ENCODE data around the gene SP1. TPM values are rescaled to one million over a fixed set of nuclear protein-coding genes. Genes with fewer than 3 reads are reported as not detected.
"Not testable (repeated sequence)": the region's sequence is repeated elsewhere in the genome, so short reads cannot be mapped to it uniquely, and the experiment has no call there.

SP1 gene
- total RNA-seq, 1 donor from 2014 or later = 30.3 TPM

DNA sequence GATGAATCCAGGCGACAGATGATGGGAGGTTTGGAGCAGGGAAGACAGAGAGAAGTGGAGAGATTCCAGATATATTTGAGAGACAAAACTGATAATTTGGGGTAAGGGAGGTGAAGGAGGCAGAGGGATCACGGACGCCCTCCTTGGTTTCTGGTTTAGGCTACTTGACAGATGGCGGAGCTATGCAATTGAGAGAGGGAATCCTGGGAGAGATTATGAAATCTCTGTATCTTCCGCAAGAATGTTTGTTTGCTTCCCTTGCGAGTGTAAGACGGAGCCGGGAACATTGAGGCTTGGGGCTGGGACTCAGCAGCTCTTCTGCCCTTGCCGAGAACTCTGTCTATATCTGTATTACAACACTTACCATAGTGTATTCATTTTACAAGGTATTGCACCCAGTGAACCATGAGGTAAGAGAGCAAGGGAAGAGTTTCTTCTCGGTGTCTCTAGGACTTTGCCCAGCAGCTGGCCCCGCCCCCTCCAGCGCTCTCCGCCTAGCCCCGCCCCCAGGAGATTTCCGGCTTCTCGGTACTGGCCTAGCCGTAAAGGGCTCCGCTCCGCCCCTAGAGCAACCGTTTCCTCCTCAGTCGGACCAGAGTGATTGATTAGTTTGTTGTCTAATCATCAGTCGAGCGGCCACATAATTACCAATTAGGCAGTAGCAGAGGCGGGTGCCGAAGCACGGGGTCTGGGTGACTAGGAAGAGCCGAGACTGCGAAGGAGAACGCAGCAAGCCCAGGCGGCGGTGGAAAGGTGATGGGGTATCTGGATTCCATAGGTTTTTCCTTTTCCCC is 61.3 kb downstream of the SP1 start, which contains the start of gene PRR13:
TSS of gene PRR13 (plus strand) at position 695 of the 794 bp plus-strand sequence. CDS start 981 bp downstream, outside the sequence.
- H3K36me3 ChIP-seq (ENCODE audit: control insufficient read depth in 3 of 3, insufficient read depth in 3 of 3, low read length in 3 of 3) = peaks cover 0 to 9% (median 5%) of the 10 kb centered on the region in 3 donors
- H3K27me3 ChIP-seq (ENCODE audit: control insufficient read depth in 3 of 3, insufficient read depth in 3 of 3, low read length in 3 of 3) = no peaks in the 10 kb centered on the region
- H3K4me1 ChIP-seq (ENCODE audit: control insufficient read depth in 3 of 3, insufficient read depth in 3 of 3, low read length in 3 of 3) = peaks cover 7 to 15% (median 11%) of the 10 kb centered on the region in 3 donors
- peak within 1 kb of the TSS; percentile 85 to 92 (median 92) for H3K9ac ChIP-seq (ENCODE audit: low read depth in 1 of 3, low read length in 3 of 3)
- H3K4me3 ChIP-seq (ENCODE audit: low read length in 3 of 3) = peak within 1 kb of the TSS; percentile 89 to 97 (median 90)
- H3K9me3 ChIP-seq (ENCODE audit: control insufficient read depth in 3 of 3, low read length in 3 of 3) = no peaks in the 10 kb centered on the region
- peak within 1 kb of the TSS; percentile 87 for H3K27ac ChIP-seq (ENCODE audit: low read depth, low read length)

DNA sequence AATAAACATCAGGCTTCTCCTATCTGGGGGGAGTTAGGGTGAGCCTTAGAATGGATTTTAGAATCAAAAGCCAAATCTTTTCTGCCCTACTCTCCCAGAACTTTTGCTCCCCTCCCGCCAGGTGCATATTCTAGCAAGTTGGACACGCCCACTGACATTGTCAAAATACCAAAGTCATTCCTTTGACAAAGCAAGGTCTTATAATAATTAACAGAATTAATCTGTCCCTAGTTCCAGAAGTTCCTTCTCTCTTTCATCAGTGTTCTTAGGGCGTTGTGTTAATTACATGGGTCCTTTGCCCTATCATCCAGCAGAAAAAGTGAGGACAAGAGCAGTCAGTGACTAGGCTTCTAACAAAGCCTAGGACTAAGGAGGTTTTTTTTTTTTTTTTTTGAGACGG is 64.0 kb downstream of the SP1 start:
- Histone ChIP-seq H3K27me3 (ENCODE audit: control insufficient read depth in 3 of 3, insufficient read depth in 3 of 3, low read length in 3 of 3) (no peaks in the 10 kb centered on the region), H3K27ac (ENCODE audit: low read depth, low read length) (no peak overlapping the region), H3K36me3 (ENCODE audit: control insufficient read depth in 3 of 3, insufficient read depth in 3 of 3, low read length in 3 of 3) (peaks cover 0 to 9% (median 5%) of the 10 kb centered on the region in 3 donors), H3K9me3 (ENCODE audit: control insufficient read depth in 3 of 3, low read length in 3 of 3) (no peaks in the 10 kb centered on the region), H3K9ac (ENCODE audit: low read depth in 1 of 3, low read length in 3 of 3) (peak overlapping the region in 1 of 3 donors; percentile 43), H3K4me1 (ENCODE audit: control insufficient read depth in 3 of 3, insufficient read depth in 3 of 3, low read length in 3 of 3) (peaks cover 7 to 15% (median 11%) of the 10 kb centered on the region in 3 donors), H3K4me3 (ENCODE audit: low read length in 3 of 3) (no peak overlapping the region)

DNA sequence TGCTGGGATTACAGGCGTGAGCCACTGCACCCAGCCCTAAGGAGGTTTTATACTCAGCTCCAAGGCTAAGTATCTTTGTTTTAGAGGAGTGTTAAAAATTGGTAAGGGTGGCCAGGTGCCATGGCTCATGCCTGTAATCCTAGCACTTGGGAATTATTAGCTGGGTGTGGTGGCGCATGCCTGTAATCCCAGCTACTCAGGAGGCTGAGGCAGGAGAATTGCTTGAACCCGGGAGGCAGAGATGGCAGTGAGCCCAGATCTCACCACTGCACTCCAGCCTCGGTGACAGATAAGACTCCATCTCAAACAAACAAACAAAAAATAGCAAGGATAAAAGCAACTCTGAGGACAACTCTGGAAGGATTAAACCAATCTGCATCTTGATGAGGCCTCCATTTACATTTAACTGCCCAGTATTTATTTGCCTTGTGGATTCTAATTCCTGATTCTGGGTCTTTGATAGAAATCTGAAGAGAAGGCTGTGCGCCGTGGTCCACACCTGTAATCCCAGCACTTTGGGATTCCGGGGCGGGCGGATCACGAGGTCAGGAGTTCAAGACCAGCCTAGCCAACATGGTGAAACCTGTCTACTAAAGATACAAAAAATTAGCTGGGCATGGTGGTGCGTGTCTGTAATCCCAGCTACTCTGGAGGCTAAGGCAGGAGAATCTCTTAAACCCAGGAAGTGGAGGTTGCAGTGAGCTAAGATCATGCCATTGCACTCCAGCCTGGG is 64.8 kb downstream of the SP1 start:
- H3K9me3 ChIP-seq (ENCODE audit: control insufficient read depth in 3 of 3, low read length in 3 of 3); H3K36me3 ChIP-seq (ENCODE audit: control insufficient read depth in 3 of 3, insufficient read depth in 3 of 3, low read length in 3 of 3); H3K4me3 ChIP-seq (ENCODE audit: low read length in 3 of 3); H3K9ac ChIP-seq (ENCODE audit: low read depth in 1 of 3, low read length in 3 of 3); H3K27ac ChIP-seq (ENCODE audit: low read depth, low read length); H3K27me3 ChIP-seq (ENCODE audit: control insufficient read depth in 3 of 3, insufficient read depth in 3 of 3, low read length in 3 of 3): not testable (repeated sequence)
- peaks cover 7 to 15% (median 11%) of the 10 kb centered on the region in 3 donors for H3K4me1 ChIP-seq (ENCODE audit: control insufficient read depth in 3 of 3, insufficient read depth in 3 of 3, low read length in 3 of 3)

DNA sequence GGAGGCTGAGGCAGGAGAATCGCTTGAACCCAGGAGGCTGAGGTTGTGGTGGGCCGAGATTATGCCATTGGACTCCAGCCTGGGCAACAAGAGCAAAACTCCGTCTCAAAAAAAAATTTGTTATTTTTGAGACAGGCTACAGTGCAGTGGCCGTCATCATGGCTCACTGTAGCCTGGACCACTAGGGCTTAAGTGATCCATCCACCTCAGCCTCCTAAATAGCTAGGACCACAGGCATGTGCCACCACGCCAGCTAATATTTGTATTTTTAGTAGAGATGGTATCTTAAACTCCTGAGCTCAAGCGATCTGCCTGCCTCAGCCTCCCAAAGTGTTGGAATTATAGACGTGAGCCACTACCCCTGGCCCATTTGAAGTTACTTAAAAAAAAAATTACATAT is 71.0 kb downstream of the SP1 start:
- Histone ChIP-seq H3K4me1 (ENCODE audit: control insufficient read depth in 3 of 3, insufficient read depth in 3 of 3, low read length in 3 of 3) (peaks cover 22 to 25% (median 22%) of the 10 kb centered on the region in 3 donors), H3K9me3 (ENCODE audit: control insufficient read depth in 3 of 3, low read length in 3 of 3) (no peaks in the 10 kb centered on the region), H3K27ac (ENCODE audit: low read depth, low read length) (no peak overlapping the region), H3K9ac (ENCODE audit: low read depth in 1 of 3, low read length in 3 of 3) (no peak overlapping the region), H3K27me3 (ENCODE audit: control insufficient read depth in 3 of 3, insufficient read depth in 3 of 3, low read length in 3 of 3) (no peaks in the 10 kb centered on the region), H3K4me3 (ENCODE audit: low read length in 3 of 3) (no peak overlapping the region), H3K36me3 (ENCODE audit: control insufficient read depth in 3 of 3, insufficient read depth in 3 of 3, low read length in 3 of 3) (peaks cover 12 to 22% (median 15%) of the 10 kb centered on the region in 3 donors)

DNA sequence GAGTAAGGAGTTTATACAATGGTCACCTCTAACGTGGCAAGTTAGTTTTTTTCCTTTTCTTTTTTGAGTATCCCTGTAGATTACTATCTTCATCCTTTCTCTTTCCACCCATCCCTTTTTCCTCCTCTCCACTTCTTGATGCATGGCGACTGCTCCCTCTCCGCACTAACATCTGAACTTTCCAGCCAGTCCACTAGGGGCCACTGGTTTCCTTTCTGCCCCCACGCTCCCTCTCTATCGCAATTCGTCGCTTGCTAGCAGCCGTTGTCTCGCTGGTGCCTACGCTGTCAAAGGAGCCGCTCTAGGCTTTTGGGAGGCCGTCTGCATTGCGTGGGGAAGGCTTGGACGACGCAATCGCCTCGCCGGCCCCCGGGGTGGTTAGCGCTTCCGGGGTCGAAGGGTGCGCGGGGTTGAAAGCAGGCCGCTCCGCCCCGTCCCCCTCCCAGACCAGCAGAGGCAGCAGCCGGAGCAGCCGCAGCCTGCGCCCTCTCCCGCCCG is 71.7 kb downstream of the SP1 start, which contains the start of gene PCBP2:
TSS of gene PCBP2 (plus strand) at position 442 of the 498 bp plus-strand sequence. CDS start 2,699 bp downstream, outside the sequence.
- Histone ChIP-seq H3K9ac (ENCODE audit: low read depth in 1 of 3, low read length in 3 of 3) (peak within 1 kb of the TSS; percentile 94 to 97 (median 96)), H3K36me3 (ENCODE audit: control insufficient read depth in 3 of 3, insufficient read depth in 3 of 3, low read length in 3 of 3) (peaks cover 19 to 29% (median 21%) of the 10 kb centered on the region in 3 donors), H3K4me1 (ENCODE audit: control insufficient read depth in 3 of 3, insufficient read depth in 3 of 3, low read length in 3 of 3) (peaks cover 22 to 33% (median 26%) of the 10 kb centered on the region in 3 donors)

DNA sequence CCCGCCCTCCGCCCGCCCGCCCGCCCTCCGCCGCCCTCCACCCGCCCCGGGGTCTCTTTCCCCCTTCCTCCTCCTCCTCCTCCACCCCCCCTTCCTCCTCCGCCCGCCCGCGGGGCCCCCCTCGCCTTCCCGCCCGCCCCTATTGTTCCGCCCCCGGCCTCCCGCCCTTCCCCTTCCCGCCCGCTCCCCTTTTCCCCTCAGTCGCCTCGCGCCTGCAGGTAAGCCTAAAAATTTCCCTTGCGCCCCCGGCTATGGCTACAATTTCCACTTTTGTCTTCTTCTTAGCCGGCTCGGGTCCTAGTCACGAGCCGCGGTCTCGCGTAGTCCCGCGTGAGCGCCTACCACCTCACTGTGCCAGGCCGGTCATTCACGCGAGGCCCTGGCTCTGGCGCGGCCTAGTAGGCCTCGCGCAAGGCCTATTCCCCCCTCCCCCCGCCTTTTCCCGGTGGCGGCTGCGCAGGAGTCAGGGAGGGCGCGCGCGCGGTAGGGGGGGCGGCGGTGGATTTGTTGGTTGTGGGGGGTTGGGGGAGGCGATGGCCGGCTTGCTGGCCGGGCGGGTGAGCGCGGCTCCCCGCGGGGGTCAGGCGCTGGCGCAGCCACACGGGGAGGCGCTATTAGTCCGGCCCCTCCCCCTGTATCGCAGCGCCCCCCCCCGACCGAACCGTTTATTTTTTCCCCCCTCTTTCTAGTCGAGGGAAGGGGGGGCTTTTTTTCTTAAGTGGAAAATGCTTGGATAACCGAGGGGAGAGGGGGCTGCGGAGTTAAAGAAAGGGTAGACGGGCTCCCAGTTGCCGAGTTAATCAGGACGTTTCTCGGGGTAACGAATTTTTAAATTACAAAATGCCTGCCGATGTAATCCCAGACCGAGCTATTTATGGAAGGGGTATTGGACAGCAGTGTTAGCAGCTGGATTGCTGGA is 72.4 kb downstream of the SP1 start:
- Histone ChIP-seq H3K9me3 (ENCODE audit: control insufficient read depth in 3 of 3, low read length in 3 of 3) (no peaks in the 10 kb centered on the region), H3K4me3 (ENCODE audit: low read length in 3 of 3) (peak overlapping the region; percentile 79 to 83 (median 83)), H3K9ac (ENCODE audit: low read depth in 1 of 3, low read length in 3 of 3) (peak overlapping the region; percentile 94 to 97 (median 96)), H3K27me3 (ENCODE audit: control insufficient read depth in 3 of 3, insufficient read depth in 3 of 3, low read length in 3 of 3) (no peaks in the 10 kb centered on the region), H3K27ac (ENCODE audit: low read depth, low read length) (peak overlapping the region; percentile 98), H3K4me1 (ENCODE audit: control insufficient read depth in 3 of 3, insufficient read depth in 3 of 3, low read length in 3 of 3) (peaks cover 22 to 37% (median 28%) of the 10 kb centered on the region in 3 donors), H3K36me3 (ENCODE audit: control insufficient read depth in 3 of 3, insufficient read depth in 3 of 3, low read length in 3 of 3) (peaks cover 25 to 36% (median 28%) of the 10 kb centered on the region in 3 donors)

More for the DNA sequence above, 71.7 kb downstream of the SP1 start, which contains the start of gene PCBP2:
- Histone ChIP-seq H3K9me3 (ENCODE audit: control insufficient read depth in 3 of 3, low read length in 3 of 3) (no peaks in the 10 kb centered on the region), H3K27me3 (ENCODE audit: control insufficient read depth in 3 of 3, insufficient read depth in 3 of 3, low read length in 3 of 3) (no peaks in the 10 kb centered on the region), H3K27ac (ENCODE audit: low read depth, low read length) (peak within 1 kb of the TSS; percentile 98), H3K4me3 (ENCODE audit: low read length in 3 of 3) (peak within 1 kb of the TSS; percentile 79 to 83 (median 83))

DNA sequence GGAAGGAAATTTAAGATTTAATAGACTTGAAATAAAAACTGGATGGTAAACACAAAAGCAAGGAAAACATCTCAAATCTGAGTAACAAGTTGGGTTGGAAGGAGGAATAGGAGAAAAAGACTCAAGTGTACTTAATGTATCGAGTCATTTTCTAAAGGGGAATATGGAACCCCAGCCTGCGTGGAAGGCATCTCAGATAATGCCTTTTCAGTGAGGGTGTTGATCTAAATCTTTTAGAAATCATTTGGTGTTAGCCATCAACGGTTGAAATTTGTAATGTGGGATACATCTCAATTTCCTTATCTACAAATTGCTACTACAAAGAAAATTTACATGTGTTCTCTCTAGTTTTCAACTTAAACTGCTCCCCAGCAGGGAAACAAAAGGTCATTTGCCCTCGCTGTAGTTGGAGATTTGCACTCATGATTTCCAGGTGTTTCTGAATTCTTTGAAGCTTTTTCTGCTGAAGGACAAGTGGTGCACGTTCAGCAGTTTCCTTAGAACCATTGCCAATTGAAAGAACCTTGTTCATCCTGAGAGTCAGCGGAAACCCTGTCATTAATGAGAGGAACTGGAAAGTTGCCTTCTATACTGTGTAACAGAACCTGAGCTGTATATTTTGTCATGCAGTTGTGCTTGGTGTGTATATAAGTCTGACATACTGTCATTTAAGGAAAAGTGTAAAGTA is 74.1 kb downstream of the SP1 start:
- Histone ChIP-seq H3K4me1 (ENCODE audit: control insufficient read depth in 3 of 3, insufficient read depth in 3 of 3, low read length in 3 of 3) (peaks cover 24 to 43% (median 28%) of the 10 kb centered on the region in 3 donors), H3K27me3 (ENCODE audit: control insufficient read depth in 3 of 3, insufficient read depth in 3 of 3, low read length in 3 of 3) (no peaks in the 10 kb centered on the region), H3K27ac (ENCODE audit: low read depth, low read length) (peak overlapping the region; percentile 25), H3K9ac (ENCODE audit: low read depth in 1 of 3, low read length in 3 of 3) (peak overlapping the region; percentile 7 to 94 (median 54)), H3K36me3 (ENCODE audit: control insufficient read depth in 3 of 3, insufficient read depth in 3 of 3, low read length in 3 of 3) (peaks cover 34 to 51% (median 44%) of the 10 kb centered on the region in 3 donors), H3K9me3 (ENCODE audit: control insufficient read depth in 3 of 3, low read length in 3 of 3) (no peaks in the 10 kb centered on the region), H3K4me3 (ENCODE audit: low read length in 3 of 3) (peak overlapping the region in 2 of 3 donors; percentile 43 to 79)

DNA sequence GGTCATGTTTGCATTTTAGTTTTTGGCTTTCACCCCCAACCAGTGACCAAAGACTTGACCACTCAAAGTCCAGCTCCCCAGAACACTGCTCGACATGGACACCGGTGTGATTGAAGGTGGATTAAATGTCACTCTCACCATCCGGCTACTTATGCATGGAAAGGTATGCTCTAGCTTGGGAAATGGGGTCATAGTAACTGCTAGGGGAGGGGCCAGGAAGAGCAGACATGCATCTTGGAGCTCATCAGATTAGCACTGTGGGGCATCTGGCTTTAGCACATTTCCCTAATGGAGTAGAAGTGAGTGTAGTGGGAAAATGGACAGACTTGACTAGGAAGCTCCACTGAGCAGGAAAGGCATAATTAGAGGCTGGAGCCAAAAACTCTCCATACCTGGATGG is 74.7 kb downstream of the SP1 start:
- Histone ChIP-seq H3K9me3 (ENCODE audit: control insufficient read depth in 3 of 3, low read length in 3 of 3) (no peaks in the 10 kb centered on the region), H3K4me1 (ENCODE audit: control insufficient read depth in 3 of 3, insufficient read depth in 3 of 3, low read length in 3 of 3) (peaks cover 28 to 46% (median 30%) of the 10 kb centered on the region in 3 donors), H3K36me3 (ENCODE audit: control insufficient read depth in 3 of 3, insufficient read depth in 3 of 3, low read length in 3 of 3) (peaks cover 38 to 55% (median 49%) of the 10 kb centered on the region in 3 donors), H3K9ac (ENCODE audit: low read depth in 1 of 3, low read length in 3 of 3) (peak overlapping the region in 1 of 3 donors; percentile 94), H3K27ac (ENCODE audit: low read depth, low read length) (peak overlapping the region; percentile 25), H3K27me3 (ENCODE audit: control insufficient read depth in 3 of 3, insufficient read depth in 3 of 3, low read length in 3 of 3) (no peaks in the 10 kb centered on the region), H3K4me3 (ENCODE audit: low read length in 3 of 3) (peak overlapping the region in 1 of 3 donors; percentile 43)
